GM19438 (cell line): ENCODE data around the gene FNTB.
"Not testable (repeated sequence)": the region's sequence is repeated elsewhere in the genome, so short reads cannot be mapped to it uniquely, and the experiment has no call there.

Experiments
- ATAC-seq: cut with Tn5 transposase; IDR thresholded peaks from one replicate; pipeline ENCODE4 v1.9.1; 2021; ENCODE audit warnings: low read depth; ENCODE audit not compliant: unreplicated experiment

FNTB gene

DNA sequence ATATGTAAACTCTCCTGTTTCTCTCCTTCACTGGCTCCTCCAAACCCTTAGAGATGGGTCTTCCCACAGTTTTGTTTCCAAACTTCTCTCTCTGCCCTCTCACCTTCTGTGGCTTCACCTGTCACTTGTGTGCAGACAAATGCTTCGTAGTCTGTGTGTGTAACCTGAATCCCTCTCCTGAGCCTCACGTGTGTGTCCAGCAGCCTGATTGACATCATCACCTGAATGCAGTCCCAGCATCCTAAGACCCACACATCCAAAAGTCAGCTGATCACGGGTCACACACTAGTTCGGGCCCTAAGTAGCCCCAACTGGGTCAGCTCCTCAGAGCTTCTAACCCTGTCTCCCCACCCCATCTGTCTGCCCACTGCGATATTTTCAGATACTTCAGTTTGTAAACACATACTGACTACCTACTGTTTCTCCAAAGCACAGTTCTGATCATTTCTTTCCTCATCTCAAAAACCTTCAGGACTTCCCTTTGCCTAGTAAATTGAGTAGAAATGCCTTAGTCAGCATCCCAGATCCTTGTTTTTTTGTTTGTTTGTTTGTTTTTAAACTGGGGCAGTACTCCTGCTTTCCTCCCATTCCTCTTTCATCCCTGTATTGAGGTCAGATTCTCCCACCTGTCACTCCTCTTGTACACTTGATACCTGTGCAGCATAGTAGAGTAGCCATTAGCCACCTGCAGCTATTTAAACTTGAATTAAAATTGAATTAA lies 23.7 kb downstream of the FNTB start:
- ATAC-seq: no peak

DNA sequence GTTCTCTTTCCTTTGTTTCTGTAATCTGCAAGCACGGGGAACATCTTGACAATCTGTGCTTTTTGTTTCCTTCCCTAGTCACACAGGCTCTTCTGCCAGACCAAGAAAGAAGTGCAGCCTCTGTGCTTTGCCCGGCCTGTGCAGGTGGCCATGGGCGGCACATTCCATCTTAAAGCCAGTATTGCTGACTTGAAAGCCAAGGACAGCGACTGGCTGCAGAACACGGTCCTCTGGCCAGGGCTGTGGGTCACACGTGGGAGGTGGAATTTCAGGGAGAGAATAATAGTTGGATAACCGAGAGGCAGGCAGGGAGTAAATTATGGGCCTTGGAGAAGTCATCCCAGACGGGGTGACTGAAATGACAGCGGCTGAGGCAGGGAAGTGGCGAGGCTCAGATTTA lies 24.8 kb downstream of the FNTB start:
- ATAC-seq: no peak

DNA sequence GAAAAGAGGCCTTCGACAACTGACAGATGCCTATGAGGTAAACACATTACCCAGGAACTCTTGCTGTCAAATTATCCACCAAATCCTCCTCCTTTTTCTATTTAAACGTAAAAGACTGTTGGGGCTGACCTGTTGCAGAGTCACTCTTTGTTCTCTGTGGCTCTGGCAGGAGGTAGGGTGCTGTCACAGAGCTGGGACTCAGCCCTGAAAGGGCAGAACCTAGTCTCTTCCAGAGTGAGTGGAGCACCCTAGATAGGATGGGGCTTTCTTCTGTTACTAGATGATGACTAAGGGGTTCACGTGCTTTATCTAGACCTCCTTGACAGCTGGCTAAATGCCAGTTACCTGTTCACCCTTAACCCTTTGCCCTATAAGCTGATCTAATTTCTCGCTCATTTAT lies 25.7 kb downstream of the FNTB start:
- ATAC-seq: no peak

DNA sequence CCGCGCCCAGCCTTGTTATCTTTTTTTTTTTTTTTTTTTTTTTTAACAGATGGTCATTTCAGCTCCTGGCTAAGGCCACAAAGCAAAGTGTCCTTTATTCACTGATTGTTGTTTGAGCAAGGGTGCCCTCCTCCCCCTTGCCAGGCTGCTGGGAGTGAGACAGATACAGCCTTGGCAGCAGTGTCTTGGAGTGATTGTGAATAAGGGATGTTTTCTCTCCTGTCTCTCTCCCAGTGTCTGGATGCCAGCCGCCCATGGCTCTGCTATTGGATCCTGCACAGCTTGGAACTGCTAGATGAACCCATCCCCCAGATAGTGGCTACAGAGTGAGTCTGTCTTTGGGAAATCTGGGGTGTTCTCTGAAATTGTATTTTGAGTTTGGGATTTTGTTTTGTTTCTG lies 28.7 kb downstream of the FNTB start:
- ATAC-seq: no peak

- ATAC-seq: no peak
Measured at GRCh38 chr14:65016471-65016870, 29.8 kb downstream of the FNTB start.

DNA sequence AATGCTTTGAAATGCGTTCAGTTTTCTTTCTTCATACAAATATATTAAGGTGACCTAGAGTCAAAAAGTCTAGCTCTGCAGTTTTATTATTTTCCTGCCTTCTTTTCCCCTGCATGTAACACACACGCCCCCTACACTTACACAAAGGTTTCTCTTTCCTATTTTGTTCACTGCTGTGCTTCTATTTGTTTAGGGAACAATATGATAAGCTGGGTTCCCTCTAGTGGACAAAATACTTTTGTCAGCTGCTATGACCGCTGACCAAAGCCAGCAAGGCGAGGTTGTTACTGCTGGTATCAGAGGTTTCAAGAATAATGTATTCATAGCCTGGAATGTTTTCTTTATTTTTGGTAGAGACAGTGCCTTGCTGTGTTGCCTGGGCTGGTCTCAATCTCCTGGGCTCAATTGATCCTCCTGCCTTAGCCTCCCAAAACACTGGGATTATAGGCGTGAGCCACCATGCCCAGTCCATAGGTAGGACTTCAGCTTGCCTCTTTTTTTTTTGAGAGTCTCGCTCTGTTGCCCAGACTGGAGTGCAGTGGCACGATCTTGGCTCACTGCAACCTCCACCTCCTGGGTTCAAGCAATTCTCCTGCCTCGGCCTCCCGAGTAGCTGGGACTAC lies 33.4 kb downstream of the FNTB start:
- ATAC-seq: no peak

DNA sequence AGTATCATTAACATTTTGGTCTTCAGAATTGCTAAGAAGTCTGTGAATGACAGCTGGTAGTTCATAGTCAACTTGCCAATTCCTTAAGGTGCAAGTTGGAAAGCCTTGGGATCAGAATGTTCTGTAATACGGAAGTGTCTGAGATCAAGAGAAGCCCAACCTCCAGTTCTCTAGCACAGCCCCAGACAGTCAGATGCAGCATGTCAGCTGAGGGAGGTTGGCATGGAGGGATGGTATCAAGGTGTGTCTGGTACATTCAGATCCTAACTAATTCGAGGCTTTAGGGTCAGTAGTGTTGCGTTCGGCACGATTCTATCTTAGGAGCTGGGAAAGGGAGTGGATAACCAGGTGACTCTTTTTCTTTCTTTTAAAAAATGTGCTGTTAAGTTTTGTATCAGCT lies 38.3 kb downstream of the FNTB start:
- ATAC-seq: no peak

GRCh38 chr14:65025818-65026217 lies 39.1 kb downstream of the FNTB start:
- ATAC-seq: no peak

GRCh38 chr14:65026526-65026925 lies 39.8 kb downstream of the FNTB start:
- no peak for ATAC-seq

DNA sequence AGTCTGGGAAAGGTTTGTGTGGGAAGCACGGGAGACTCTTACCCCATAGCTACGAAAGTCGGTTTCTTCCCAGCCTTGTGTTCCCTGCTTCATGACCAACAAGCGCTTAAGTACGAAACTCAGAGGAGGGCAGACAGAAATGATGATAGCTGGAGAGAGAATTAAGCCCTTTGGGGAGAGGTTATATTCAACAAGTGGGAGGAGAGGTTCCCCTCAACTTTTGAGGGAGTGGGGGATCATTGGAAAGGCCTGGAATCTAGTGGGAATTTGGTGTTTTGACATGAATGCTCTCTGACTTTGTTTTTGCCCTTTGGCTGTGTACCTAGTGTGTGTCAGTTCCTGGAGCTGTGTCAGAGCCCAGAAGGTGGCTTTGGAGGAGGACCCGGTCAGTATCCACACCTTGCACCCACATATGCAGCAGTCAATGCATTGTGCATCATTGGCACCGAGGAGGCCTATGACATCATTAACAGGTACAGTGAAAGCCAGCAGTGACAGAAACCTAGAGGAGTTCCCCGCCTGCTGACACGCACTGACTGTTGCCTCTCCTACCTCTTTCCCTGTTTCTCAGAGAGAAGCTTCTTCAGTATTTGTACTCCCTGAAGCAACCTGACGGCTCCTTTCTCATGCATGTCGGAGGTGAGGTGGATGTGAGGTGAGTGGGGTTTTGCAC lies 40.6 kb downstream of the FNTB start:
- ATAC-seq: no peak

DNA sequence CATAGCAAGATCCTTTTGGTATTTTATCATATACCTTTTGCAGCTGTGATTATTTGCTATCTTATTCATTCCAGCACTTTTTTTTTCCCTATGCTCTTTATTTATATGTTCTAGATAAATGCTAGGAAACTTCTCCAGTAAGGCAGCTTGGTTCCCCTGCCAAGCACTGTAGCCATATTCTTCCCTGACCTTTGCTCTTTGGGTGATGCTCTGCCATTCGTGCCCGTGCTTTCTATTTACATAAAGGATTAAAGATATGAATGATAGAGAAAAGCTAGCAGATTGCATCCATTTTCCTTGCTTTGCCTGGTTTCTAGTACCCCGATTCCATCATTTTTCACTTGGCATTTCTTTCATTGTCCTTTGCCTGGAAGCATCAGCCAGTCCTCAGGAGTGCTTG lies 42.2 kb downstream of the FNTB start:
- ATAC-seq: no peak

DNA sequence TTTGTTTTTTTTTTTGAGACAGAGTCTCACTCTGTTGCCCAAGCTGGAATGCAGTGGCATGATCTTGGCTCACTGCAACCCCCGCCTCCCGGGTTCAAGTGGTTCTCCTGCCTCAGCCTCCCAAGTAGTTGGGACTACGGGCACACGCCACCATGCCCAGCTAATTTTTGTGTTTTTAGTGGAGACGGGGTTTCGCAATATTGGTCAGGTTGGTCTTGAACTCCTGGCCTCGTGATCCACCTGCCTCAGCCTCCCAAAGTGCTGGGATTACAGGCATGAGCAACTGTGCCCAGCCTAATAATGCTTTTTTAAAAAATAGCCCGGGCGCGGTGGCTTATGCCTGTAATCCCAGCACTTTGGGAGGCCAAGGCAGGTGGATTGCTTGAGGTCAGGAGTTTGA lies 44.6 kb downstream of the FNTB start:
- ATAC-seq: not testable (repeated sequence)

GRCh38 chr14:65032319-65032718 lies 45.6 kb downstream of the FNTB start:
- ATAC-seq: no peak

DNA sequence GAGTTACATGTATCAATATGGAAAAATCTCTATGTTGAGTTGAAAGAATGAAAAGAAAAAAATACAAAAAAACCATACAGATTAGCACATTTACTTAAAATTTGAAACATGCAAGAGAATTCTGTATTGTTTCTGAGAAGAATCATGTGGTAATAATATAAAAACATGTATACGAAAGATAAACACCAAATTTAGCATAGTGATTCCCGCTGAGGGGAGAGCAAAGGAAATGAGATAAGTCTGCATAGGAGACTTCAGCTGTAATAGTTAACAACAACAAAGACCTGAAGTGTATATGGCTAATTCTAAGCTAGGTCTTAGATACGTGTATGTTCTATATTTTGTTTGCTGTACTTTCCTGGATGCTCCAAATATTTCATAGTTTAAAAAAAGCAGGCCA lies 46.5 kb downstream of the FNTB start:
- ATAC-seq: no peak

DNA sequence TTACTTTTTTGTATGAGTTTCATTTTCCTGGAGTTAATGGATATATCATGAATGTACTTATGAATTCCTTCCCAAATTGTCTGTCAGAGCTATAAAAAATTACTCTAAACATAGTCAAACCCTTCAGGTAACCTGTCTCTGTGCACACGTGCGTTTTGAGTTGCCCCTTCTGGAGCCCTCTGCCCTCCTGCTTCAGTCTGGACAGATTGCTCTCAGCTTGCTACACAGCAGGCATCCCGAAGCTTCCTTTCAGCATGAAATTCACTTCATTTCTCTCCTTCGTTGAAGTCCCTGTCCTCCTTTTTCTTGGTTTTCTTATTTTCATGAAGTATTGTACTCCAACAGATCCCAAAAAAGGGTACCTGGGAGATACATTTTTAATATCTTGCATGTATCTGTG lies 47.3 kb downstream of the FNTB start:
- no peak for ATAC-seq

DNA sequence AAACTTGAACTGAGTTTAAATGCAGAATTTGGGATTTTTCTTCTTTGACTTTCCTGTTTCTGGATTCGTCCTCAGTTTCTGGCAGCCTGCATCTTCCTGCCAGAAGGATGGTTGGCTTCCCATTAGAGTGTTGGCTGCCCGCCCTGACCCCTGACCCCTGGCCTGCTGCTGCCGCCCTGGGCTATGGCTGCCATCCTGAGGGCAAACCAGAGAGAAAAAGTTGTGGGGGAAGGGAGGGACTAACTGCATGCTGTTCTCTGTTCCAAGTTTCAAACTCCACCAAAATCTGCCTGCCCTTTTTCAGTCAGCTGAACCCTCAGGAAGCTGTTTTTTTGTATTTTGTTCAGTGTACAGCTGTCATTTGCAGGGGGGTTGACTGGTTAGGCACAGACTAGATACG lies 48.4 kb downstream of the FNTB start:
- no peak for ATAC-seq

- no peak for ATAC-seq
Measured at GRCh38 chr14:65038966-65039365, 52.3 kb downstream of the FNTB start.

GRCh38 chr14:65040666-65041433 lies 54.2 kb downstream of the FNTB start:
- no peak for ATAC-seq

DNA sequence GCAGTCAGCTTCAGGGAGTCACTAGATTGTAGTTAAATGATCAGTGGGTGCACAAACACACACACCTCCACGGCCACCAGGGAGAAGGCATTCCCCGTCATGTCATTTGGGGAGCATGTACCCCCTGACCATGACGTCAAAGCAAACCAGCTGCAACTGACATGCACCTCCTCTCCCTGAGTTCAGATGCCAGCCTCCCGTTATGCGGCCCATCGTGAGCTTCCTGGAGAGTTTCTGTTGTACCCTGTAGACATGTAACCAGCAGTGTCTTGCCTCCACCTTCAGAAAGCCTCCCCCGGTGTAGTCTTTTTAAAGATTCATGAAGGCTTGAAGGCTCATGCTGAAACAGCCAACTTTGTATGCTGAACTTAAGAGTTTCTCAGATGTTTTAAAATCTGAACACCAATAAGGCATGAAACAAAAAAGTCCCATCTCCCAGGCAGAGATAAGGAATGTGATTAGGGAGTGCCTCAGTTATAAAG lies 54.8 kb downstream of the FNTB start:
- no peak for ATAC-seq

DNA sequence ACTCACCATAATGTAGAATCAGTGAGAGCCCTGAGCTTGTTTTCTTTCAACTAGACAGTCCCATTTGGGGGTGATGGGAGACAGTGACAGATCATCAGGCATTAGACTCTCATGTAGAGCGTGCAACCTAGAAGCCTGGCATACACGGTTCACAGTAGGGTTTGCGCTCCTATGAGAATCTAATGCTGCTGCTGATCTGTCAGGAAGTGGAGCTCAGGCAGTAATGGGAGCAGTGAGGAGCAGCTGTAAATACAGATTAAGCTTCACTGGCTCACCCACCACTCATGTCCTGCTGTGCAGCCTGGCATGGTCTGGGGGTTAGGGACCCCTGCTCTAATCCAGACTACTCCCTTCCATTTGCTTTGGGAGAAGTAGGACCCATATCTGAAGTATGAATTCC lies 55.6 kb downstream of the FNTB start:
- ATAC-seq: no peak

GRCh38 chr14:65042731-65043372 lies 56.2 kb downstream of the FNTB start:
- ATAC-seq: no peak
